HG03575 (cell line): ENCODE measurements around the gene ACSS1.
"Not testable (repeated sequence)": the region's sequence is repeated elsewhere in the genome, so short reads cannot be mapped to it uniquely, and the experiment has no call there.

Source experiments
- ATAC-seq: cut with Tn5 transposase; IDR thresholded peaks from one replicate; pipeline ENCODE4 v1.9.1; 2021; ENCODE audit not compliant: unreplicated experiment, insufficient number of reproducible peaks, low FRiP score; ENCODE audit errors: extremely low read depth

ACSS1 gene

GRCh38 chr20:25003002-25003401, 54.9 kb downstream of the ACSS1 start:
- ATAC-seq, result no peak

DNA sequence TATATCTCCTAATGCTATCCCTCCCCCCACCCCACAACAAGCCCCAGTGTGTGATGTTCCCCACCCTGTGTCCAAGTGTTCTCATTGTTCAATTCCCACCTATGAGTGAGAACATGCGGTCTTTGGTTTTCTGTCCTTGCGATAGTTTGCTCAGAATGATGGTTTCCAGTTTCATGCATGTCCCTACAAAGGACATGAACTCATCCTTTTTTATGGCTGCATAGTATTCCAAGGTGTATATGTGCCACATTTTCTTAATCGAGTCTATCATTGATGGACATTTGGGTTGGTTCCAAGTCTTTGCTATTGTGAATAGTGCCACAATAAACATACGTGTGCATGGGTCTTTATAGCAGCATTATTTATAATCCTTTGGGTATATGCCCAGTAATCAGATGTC, 56.6 kb downstream of the ACSS1 start:
- ATAC-seq, result not testable (repeated sequence)

DNA sequence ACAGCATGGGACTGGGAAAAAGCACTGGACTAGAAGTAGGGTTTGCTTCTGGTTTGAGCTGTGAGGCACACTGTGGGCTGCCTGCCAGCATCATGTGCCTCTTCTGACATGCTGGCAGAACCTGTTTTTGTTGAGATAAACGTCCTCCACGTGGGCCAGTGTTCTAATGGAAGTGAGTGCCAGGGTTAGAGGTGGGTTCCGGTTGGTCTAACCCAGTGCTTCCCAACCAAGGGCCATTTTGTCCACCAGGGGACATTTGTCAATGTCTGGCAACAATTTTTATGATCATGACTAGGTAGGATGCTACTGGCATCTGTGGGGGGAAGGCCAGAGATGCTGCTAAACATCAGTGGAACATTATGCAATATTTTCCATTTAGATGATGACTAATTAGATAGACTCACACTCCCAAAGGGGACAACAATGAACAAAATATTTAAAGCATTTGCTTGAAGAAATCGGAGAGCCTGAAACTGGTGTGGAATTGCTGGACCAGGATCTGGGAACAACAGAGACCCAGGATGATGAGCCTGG, 57.6 kb downstream of the ACSS1 start:
- ATAC-seq, result no peak

- no peak for ATAC-seq
Measured at GRCh38 chr20:24999568-24999967, 58.4 kb downstream of the ACSS1 start.

DNA sequence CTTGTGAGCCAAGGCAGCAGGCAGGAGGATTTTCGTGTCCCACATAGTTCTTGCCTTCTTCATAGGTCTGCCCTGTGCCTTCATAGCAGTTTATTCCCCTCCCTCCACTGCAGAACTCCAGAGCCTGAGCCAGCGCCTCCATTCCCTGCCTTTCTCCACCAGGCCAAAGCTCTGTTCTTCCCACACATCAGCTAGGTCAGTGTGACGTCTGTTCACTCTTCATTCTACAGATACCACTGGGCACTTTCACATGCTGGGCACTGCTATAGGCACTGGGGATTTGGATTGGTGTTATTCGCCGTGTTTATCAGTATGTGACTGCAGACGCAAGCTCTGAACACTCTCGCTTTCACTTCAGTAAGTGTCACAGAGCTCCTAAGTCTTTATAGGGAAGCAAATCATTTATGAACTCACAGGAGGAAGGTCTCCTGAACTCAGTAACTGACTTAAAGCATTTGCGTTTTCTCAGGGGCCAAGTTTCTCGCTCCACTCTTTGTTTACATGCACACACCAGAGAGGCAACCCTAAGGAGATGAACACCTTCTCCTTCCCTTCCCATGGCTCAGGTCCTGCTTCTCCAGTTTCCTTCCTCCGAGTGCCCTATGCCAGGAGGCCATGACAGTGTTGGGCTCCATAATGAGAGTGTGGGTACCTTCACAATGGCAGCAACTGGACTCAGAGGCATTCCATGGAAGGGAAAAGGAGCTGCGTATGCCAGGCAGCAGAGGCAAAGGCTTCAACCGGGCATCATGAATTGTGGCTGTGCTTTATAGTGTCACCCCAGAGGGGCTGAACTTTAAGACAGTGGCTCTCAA, 59.1 kb downstream of the ACSS1 start:
- ATAC-seq, result no peak

- no peak for ATAC-seq
Measured at GRCh38 chr20:24998121-24998520, 59.8 kb downstream of the ACSS1 start.

GRCh38 chr20:24996449-24997377, 61.2 kb downstream of the ACSS1 start:
- no peak for ATAC-seq

DNA sequence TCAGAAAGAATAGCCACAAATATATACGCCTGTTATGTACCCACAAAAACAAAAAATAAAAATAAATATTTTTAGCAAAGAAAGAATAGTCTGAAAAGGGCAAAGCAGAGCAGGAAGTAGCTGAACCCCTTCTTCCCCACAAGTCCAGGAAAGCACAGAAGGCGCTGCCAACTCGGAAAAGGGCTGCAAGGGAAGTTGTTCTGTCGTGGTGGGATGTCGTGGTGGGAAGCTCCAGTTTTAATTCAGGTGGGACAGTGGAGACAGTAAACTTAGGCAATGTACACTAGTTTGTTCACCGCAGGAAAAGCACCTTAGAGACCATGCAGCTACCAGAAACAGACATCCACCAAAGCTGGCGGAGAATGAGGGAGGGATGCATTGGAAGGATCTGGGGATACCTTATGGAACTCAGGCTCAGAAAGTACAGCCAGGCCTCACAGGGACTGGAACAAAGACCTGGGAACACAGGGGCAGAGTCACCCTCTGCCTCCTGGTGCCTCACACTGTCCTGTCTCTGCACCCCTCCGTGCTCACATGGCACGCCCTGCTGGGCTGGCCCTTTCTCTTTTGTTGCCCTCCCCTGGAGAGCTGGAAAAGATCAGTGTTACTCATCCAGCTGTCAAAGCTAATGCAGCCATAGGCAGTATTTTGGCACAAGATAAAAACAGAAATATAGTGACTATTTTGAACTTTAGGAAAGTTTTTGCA, 62.0 kb downstream of the ACSS1 start:
- no peak for ATAC-seq

DNA sequence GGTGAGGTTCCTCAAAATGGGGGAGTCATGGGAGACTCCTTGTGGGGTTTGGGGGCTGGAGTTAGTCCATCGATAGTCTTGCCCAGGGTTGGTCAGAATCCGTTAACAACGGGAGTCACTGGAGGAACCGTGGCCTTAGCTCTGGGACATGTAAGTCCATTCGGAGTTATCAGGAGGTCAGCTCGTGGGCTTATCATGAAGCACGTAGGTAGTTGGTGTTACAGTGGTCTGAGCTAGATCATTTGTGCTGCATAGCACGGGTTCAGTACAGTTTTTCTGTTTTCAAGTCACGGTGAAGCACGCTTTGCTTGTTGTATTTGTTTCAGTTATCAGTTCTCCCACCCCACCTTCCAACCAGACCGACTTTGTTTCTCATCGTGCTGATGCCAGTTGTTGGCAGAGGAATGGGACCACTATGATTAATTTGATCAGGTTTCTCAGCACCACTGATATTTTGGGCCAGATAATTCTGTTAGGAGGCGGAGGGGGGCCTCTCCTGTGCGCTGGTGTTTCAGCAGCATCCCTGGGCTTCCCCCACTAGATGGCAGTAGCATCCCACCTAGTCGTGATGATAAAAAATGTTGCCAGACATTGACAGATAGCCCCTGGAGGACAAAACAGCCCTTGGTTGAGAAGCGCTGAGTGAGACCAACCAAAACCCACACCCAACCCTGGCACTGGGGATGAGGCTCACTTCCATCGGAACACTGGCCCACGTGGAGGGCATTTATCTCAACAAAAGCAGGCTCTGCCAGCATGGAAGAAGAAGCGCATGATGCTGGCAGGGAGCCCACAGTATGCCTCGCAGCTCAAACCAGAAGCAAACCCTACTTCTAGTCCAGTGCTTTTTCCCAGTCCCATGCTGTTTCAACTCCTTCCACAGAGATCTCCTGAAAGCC, 63.2 kb downstream of the ACSS1 start:
- no peak for ATAC-seq

DNA sequence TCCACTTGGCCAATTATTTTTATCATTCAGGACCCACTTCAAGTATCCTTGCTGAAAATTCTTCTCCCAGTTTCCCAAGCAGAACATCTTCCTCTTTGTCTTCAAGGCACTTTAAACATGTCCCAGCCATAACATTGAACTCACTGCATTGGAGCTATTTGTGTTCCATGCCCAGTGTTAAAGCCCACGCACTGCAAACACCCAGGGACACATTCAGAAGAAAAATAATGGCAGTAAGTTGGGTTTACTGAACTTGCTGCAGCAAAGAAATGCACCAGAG, 63.8 kb downstream of the ACSS1 start:
- ATAC-seq, result no peak

DNA sequence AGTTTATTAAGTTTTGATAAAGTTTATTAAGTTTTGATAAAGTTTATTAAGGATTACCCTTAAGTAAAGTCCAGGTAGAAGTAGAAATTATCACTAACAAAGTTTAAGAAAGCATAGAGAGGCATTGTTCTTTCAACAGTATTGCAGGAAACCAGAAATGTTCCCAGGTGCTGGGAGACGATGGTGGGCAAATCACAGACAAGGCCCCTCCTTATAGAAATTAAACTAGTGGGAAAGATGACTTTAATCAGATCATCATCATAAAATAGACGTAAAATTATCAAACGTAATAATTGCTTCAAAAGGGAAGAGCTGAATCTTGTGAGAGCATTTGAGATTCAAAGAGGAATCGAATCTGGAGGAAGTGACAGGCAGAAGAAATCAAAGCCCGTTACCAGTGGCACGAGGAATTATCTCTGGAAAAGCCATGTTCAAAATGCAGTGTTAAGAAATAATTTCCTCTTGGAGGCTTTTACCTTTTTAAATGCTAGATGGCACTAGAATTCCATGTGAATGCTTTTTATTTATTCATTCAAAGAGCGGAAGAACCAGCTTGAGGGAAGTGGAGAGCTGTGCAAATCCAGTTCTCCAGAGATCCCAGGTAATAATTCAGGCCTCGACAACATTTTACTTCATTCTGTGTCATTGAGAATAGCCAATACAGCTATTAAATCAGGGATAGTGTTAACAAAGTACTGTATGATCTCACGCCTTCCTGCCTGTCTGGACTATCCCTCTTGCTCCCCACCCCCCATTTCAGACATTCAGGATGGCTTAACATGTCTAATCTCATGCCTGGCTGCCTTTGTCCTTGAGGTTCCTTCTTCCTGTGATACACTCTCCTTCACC, 64.4 kb downstream of the ACSS1 start:
- no peak for ATAC-seq

DNA sequence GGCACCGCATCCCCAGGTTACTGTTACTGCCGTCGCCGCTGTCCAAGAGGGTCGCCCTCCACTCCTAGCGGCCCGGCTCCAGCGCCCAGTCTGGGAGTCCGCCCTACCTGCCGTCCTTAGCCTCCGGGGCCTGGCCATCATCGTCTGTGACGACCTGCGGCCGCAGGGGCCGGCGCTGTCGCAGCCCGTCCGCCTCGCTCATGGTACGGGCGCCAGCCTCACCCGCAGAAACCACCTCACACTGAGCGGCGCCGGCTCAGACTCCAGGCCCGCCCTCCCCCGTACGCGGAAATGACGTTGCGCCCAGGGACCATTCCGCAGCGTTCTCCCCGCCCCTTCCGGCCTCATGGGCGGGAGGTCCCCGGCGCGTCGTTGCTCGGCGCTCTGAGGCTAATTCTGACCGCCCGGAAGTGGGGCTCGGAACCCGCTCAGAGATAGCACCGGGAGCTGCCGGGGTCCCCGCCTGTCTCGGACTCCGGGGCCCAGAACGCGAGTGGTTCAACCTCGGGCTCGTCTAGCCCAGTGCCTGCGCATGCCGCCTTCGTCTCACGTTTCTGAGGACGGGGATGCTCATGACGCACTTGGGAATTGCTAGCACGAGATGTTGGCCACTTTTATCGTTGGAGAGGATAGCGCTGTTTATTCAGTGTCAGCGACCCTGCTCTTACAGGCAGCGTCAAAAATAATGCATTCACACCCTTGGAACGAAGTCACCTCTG, 65.3 kb downstream of the ACSS1 start, which contains the start of gene APMAP:
APMAP (minus strand) TSS at position 265 of the 719 bp plus-strand sequence; CDS start at position 202, 63 bp downstream.
- peak; percentile 62 for ATAC-seq

DNA sequence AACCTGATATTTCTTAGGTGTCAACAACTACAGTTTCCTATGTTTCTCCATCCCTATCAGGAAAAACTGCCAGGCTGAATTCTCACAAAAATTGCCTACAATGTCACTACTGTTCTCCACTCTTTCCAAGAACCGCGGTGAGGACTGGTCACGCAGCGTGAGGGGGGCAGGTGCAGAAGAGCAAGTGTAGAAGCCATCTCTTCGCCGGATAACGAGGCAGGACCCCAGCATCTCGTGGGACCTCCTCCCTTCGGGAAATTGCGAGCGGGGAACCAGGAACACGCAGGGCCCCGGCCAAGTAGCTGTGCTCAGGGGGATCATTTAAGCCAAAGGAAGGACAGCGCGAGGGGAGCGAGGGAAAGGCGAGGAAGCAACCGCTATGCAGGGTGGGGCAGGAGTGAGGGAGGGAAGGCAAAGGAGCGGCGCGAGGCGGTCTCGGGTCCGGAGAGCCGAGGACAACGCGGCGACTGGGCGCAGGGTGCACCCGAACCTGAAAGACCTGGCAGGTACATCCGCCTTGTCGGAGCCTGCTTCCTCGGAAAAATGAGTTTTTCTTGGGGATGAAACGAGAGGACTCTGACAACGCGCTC, 65.9 kb downstream of the ACSS1 start:
- ATAC-seq, result no peak

DNA sequence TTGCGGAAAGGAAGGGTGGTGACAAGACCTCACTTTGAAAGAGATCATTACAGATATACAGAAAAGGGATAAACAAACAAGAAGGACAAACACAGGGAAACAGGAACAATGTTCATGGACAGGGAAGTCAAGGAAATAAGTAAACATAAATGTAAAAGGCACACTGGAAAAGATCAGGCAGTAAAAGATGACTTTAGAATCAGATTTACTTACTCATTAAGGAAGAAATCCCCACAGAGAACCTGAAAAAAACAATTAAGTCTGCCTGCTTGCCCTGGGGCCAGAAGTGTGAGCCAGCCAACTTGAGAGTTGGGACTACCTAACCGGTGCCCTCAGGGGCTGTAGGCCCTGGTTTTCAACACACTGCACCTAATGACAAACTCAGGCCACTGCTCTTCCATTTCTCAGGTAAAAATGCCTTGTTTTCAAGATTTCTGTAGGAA, 67.1 kb downstream of the ACSS1 start:
- no peak for ATAC-seq

GRCh38 chr20:24989162-24989561, 68.8 kb downstream of the ACSS1 start:
- no peak for ATAC-seq
